Osteoblast (primary cell): ENCODE data around the gene CDKAL1. TPM values are rescaled to one million over a fixed set of nuclear protein-coding genes. Genes with fewer than 3 reads are reported as not detected.

Source experiments
- DNase-seq: peaks from one replicate; pipeline ENCODE4 v3.0.0; 2011; ENCODE audit warnings: low spot score, mixed read lengths; ENCODE audit not compliant: insufficient read length; ENCODE audit errors: missing footprints
- H2AFZ ChIP-seq: 2 replicates; pipeline ENCODE4 v1.6.0; 2011; ENCODE audit warnings: mild to moderate bottlenecking, low read length
- H3K27ac ChIP-seq: 2 replicates; pipeline ENCODE4 v1.5.1; 2011; ENCODE audit warnings: mild to moderate bottlenecking, low read depth, low read length, moderate library complexity
- H3K27me3 ChIP-seq: 2 replicates; pipeline ENCODE4 v1.6.0; 2012; ENCODE audit warnings: mild to moderate bottlenecking, control low read depth, inconsistent platforms, low read length, moderate library complexity; ENCODE audit not compliant: insufficient read depth
- H3K36me3 ChIP-seq: 2 replicates; pipeline ENCODE4 v1.5.1; 2011; ENCODE audit warnings: mild to moderate bottlenecking, low read length, control low read depth, moderate library complexity; ENCODE audit not compliant: insufficient read depth
- H3K4me1 ChIP-seq: 2 replicates; pipeline ENCODE4 v1.5.1; 2011; ENCODE audit warnings: mild to moderate bottlenecking, low read length, control low read depth, moderate library complexity; ENCODE audit not compliant: insufficient read depth
- H3K4me2 ChIP-seq: 2 replicates; pipeline ENCODE4 v1.6.0; 2011; ENCODE audit warnings: mild to moderate bottlenecking, low read length; ENCODE audit not compliant: insufficient read depth
- H3K4me3 ChIP-seq: fragments of 200-600 bp; sonication (generic); 3 replicates; pipeline ENCODE4 v1.5.1; 2012; ENCODE audit warnings: mild to moderate bottlenecking, low read length, inconsistent platforms; ENCODE audit not compliant: insufficient read depth
- H3K79me2 ChIP-seq: 2 replicates; pipeline ENCODE4 v1.6.0; 2012; ENCODE audit warnings: mild to moderate bottlenecking, low read length, control low read depth, inconsistent platforms; ENCODE audit not compliant: insufficient read depth
- H3K9me3 ChIP-seq: 2 replicates; pipeline ENCODE4 v1.5.1; 2011; ENCODE audit warnings: low read depth, low read length, control low read depth
- H4K20me1 ChIP-seq: 2 replicates; pipeline ENCODE4 v1.6.0; 2012; ENCODE audit warnings: mild to moderate bottlenecking, low read length, control low read depth; ENCODE audit not compliant: insufficient read depth
- total RNA-seq: library from RNA; depleted of rRNA; stranded (reverse); fragments of >200 nt; gene quantifications from 2 replicates; pipeline ENCODE4 v1.2.3, GENCODE V29; 2012
- TF ChIP-seq, protein P1 (sequence below): IDR thresholded peaks from 2 replicates; pipeline ENCODE4 v1.5.1; 2011; ENCODE audit warnings: mild to moderate bottlenecking, low read depth, low read length, moderate library complexity; ENCODE audit errors: extremely low read depth

Gene CDKAL1
- total RNA-seq, 1 donor, result 18.5 TPM

DNA sequence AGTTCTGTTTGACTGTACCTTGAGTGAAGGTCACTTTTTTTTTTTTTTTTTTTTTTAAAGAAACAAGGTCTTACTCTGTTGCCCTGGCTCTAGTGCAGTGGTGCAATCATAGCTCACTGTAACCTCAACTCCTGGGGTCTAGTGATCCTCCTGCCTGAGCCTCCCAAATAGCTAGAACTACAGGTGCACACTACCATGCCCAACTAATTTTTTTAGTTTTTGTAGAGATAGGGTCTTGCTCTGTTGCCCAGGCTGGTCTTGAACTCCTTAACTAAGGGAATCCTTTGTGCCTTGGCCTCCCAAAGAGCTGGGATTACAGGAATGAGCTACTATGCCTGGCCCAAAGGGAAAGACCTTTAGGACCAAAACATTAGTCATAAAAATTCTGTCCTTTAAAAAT is 413.7 kb downstream of the CDKAL1 start:
- no peaks in the 10 kb centered on the region for H3K79me2 ChIP-seq
- no peaks in the 10 kb centered on the region for H3K4me1 ChIP-seq
- no peak overlapping the region for H2AFZ ChIP-seq
- H3K4me2 ChIP-seq, result no peak overlapping the region
- H3K27ac ChIP-seq, result no peak overlapping the region
- H4K20me1 ChIP-seq, result no peaks in the 10 kb centered on the region
- H3K9me3 ChIP-seq, result no peaks in the 10 kb centered on the region
- TF ChIP-seq, protein P1, sequence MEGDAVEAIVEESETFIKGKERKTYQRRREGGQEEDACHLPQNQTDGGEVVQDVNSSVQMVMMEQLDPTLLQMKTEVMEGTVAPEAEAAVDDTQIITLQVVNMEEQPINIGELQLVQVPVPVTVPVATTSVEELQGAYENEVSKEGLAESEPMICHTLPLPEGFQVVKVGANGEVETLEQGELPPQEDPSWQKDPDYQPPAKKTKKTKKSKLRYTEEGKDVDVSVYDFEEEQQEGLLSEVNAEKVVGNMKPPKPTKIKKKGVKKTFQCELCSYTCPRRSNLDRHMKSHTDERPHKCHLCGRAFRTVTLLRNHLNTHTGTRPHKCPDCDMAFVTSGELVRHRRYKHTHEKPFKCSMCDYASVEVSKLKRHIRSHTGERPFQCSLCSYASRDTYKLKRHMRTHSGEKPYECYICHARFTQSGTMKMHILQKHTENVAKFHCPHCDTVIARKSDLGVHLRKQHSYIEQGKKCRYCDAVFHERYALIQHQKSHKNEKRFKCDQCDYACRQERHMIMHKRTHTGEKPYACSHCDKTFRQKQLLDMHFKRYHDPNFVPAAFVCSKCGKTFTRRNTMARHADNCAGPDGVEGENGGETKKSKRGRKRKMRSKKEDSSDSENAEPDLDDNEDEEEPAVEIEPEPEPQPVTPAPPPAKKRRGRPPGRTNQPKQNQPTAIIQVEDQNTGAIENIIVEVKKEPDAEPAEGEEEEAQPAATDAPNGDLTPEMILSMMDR, result no peak
- no peaks in the 10 kb centered on the region for H3K27me3 ChIP-seq
- H3K4me3 ChIP-seq, result no peak overlapping the region
- no peaks in the 10 kb centered on the region for H3K36me3 ChIP-seq
- no peak for DNase-seq

DNA sequence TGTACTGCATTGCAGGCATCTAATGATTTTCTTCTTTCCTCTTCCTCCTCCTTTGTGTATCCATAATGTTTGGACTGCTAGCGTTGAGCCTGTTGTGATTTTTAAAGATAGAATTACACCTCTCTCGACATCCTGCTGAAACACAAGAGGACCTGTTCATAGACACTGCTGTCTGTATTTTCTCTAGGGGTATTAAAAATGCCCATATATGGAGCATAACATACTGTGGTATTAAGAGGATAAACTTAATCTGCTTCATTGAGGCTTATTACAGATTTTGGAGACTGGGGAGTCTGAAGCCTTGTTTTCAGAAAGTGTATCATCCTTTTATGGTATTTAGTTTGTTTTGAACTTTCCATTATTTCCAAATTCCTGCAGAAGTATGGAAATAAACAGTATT is 414.3 kb downstream of the CDKAL1 start:
- no peaks in the 10 kb centered on the region for H3K27me3 ChIP-seq
- H2AFZ ChIP-seq, result no peak overlapping the region
- no peak overlapping the region for H3K27ac ChIP-seq
- no peak overlapping the region for H3K4me2 ChIP-seq
- no peaks in the 10 kb centered on the region for H3K79me2 ChIP-seq
- no peaks in the 10 kb centered on the region for H3K4me1 ChIP-seq
- H4K20me1 ChIP-seq, result no peaks in the 10 kb centered on the region
- no peak for DNase-seq
- no peak overlapping the region for H3K4me3 ChIP-seq
- H3K36me3 ChIP-seq, result no peaks in the 10 kb centered on the region
- TF ChIP-seq, protein P1, result no peak
- no peaks in the 10 kb centered on the region for H3K9me3 ChIP-seq

DNA sequence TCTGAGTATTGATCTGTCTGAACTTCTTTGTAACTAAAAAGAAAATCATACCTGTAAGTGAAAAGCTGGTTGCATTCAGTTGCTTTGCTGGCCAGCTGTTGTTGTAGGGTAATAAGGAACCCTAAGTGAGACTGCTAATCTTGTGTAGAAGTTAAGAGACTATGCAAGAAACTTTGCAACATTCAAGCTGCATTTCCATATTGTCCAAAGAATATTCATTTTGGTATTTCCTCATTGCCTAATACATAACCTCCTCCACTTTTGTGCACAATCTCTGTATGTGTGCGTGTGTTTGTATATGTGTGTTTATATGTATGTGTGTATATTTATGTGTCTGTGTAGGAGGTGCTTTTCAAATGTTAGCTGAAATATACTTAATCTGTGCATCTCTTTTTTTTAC is 414.9 kb downstream of the CDKAL1 start:
- no peak overlapping the region for H3K4me2 ChIP-seq
- H3K79me2 ChIP-seq, result no peaks in the 10 kb centered on the region
- no peaks in the 10 kb centered on the region for H4K20me1 ChIP-seq
- TF ChIP-seq, protein P1, result no peak
- H3K36me3 ChIP-seq, result no peaks in the 10 kb centered on the region
- H3K9me3 ChIP-seq, result no peaks in the 10 kb centered on the region
- no peak overlapping the region for H3K27ac ChIP-seq
- H3K4me3 ChIP-seq, result no peak overlapping the region
- H2AFZ ChIP-seq, result no peak overlapping the region
- H3K27me3 ChIP-seq, result no peaks in the 10 kb centered on the region
- DNase-seq, result no peak
- no peaks in the 10 kb centered on the region for H3K4me1 ChIP-seq

DNA sequence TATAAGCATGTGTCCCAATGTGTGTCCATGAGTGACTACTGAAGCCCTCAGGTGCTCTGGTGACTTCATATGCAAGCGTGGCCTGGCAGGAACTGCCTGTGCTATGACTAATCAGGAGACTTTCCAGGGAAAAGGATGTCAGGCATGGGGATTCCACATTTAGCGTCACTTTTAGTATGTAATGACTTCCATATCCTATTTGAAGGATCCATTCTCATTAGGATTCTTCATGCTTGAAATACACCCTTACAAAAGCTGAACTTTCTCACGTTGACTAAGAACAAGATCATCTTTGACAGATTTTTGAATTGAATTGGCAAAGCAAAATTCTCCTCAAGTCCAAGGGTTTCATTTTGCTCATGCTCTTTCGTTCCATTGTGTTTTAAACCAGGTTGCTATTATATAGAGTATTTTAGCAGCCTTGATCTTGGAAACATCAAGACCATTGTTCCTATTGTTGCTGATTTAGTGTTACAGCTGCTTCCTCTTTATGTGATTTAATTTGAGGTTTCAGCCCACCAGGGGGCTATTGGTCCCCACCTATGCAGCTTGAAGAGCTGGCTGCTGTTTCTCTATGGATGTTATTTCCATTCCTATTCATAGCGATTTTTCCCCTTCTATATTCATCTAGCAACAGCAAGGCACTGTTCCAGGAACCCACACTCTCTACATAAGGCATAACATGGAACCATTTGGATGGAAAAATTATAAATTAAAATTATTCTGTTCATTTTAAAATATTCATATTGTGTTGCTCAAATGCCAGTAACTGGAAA is 418.6 kb downstream of the CDKAL1 start:
- H3K27ac ChIP-seq, result no peak overlapping the region
- no peak for DNase-seq
- no peak overlapping the region for H3K4me3 ChIP-seq
- no peaks in the 10 kb centered on the region for H3K9me3 ChIP-seq
- H3K4me2 ChIP-seq, result no peak overlapping the region
- H3K27me3 ChIP-seq, result no peaks in the 10 kb centered on the region
- H4K20me1 ChIP-seq, result no peaks in the 10 kb centered on the region
- H3K4me1 ChIP-seq, result no peaks in the 10 kb centered on the region
- H2AFZ ChIP-seq, result no peak overlapping the region
- H3K79me2 ChIP-seq, result no peaks in the 10 kb centered on the region
- TF ChIP-seq, protein P1, result no peak
- H3K36me3 ChIP-seq, result no peaks in the 10 kb centered on the region
